GM12872 (cell line): Measurements from ENCODE around the gene FBXL3.

Experiments
- TF ChIP-seq, protein P1 (sequence below): IDR thresholded peaks from 3 replicates; pipeline ENCODE4 v1.5.1; 2011; ENCODE audit warnings: low read depth, mild to moderate bottlenecking, low read length, moderate library complexity; ENCODE audit not compliant: insufficient read depth

Gene FBXL3

DNA sequence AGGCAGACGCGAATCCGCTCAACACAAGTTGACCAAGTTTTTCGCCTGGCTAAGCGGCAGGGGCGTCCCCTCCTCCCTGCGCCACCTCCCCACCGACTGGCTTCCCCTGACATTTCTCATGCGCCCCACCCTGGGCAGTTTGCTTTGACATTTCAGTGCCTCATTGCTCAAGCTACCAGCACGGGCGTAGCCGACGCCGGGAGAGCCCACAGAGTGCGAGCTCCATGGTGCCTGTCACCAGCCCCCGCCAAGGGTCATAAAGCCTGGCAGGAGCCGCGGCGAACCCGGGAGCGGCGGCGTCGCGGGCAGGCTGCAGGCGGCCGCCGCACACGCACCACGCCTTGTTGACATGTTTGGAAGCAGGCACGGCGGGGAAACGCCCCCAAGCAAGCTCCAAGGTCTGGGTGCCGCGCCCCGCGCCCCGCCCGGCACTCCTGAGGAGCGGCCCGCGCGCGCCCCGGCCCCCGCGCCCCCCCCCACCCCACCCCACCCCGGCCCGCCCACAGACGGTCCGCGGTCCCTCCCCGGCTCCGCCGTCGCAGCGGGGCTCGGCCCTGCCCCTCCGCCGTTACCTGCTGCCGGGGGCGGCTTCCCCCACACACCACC, 601 bp downstream of the FBXL3 start:
- TF ChIP-seq, protein P1, sequence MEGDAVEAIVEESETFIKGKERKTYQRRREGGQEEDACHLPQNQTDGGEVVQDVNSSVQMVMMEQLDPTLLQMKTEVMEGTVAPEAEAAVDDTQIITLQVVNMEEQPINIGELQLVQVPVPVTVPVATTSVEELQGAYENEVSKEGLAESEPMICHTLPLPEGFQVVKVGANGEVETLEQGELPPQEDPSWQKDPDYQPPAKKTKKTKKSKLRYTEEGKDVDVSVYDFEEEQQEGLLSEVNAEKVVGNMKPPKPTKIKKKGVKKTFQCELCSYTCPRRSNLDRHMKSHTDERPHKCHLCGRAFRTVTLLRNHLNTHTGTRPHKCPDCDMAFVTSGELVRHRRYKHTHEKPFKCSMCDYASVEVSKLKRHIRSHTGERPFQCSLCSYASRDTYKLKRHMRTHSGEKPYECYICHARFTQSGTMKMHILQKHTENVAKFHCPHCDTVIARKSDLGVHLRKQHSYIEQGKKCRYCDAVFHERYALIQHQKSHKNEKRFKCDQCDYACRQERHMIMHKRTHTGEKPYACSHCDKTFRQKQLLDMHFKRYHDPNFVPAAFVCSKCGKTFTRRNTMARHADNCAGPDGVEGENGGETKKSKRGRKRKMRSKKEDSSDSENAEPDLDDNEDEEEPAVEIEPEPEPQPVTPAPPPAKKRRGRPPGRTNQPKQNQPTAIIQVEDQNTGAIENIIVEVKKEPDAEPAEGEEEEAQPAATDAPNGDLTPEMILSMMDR = no peak

DNA sequence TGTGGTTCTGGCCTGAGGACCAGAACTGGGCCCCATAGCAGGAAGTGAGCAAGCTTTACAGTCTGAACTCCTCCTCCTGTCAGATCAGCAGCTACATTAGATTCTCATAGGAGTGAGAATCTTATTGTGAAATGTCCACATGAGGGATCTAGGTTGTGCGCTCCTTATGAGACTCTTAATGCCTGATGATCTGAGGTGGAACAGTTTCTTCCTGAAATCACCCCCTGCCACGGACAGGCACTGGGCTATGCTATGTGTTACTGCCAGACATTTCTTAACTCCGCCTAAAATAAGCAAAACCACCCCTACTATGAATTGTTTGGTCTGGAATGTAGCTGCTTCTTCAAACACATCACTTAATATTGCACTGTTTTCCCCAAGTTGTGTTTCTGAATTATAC, 4.6 kb downstream of the FBXL3 start:
- TF ChIP-seq, protein P1 = no peak

DNA sequence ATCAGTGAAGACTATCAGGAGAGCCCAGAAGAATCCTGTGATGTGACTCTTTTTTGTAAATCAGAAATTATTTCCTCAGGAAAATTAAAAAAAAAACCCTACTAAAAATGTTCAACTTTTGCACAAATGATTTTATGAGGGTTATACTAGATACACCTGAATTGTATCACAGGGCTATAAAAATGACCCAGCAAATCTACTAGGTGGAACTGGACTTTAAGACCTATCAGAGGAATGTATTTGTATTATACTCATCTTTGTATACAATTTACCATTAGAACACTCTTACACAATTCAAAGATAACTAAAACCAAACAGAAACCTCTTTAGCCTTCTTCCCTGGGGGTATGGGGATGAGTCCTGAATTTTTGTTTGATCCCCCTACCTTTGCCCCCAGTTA, 7.2 kb downstream of the FBXL3 start:
- TF ChIP-seq, protein P1 = no peak

DNA sequence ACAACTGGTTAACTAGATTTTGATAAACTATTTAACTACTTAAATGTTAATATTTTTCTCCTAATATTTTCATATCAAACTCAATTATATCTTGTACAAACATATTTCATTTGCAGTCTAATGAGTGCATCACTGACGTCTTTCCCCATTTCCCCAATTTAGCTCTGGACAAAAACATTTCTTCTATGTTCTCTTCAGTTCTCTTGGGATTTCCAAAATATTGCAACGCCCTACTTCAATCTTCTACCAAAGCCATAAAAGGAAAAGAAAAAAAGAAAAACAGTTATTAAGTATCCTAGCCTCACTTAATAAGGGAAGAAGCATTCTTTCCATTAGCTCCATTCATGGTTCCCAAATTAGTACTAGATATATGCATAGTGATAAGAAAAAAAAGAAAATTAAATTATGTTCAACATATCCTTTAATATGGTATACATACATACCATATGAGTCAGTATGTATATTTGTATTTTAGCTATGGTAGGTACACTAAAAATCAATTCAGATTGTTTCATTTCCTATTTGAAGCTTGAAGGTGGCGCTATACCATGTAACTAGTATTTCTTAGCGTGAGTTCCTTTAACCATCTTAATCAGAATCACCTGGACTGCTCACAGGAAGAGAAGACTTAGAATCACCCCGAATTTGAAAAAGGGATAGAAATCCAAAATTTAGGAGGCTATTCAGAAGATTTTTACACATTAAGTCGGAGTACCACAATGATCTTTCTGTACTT, 9.9 kb downstream of the FBXL3 start:
- TF ChIP-seq, protein P1 = no peak

DNA sequence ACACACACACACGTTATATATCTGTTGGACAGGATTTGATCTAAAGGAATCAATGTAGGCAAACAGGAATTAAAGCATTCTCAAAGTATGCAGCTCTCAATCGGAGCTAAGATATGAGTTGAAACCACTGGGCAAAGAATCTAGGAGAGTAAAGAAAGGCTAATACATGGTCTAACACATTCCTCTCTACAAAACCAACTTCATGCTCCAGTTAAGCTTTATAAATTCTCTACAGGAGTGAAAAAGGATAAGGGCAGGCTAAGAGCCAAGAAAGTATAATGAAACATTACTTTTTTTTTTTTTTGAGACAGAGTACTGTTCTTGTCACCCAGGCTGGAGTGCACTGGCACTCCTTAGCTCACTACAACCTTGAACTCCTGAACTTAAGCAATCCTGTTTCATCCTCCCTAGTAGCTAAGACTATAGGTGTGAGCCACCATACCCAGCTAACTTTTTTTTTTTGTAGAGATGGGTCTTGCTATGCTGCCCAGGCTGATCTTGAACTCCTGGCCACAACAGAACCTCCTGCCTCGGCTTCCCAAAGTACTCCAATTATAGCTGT, 10.6 kb downstream of the FBXL3 start:
- TF ChIP-seq, protein P1 = no peak

DNA sequence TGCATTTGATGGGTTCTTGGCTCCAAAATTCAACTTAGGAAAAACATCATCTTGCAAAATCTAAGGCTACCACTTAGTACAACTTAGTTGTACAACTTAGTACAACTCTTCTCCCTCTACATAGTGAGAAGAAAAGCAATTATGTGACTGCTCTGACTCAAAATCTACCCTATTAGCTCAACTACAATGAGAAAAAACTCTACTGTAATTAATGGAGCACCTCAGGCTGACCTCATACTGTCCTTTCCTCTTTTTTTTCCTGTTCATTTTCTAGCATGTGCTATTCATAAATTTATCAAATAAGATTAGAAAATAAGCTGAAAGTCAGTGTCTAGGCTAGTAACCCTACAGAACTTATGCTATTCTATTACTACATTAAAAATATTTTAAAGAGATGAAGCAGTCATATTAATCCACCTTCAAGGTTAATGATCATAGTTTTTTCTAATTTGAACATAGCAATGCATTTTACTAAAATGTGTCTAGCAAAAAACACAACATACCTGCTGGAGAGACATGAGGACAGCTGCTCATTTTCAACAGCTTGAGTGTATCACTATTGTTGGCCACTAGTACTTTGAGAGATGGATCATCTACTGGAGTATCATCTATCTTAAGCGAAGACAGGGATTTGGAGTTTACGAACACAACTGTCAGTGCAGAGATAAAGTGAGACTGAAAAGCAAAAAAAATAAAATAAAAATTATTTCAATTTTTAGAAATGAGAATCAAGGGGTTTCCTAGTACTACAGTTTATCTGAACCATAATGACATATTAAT, 11.9 kb downstream of the FBXL3 start:
- TF ChIP-seq, protein P1 = no peak
